Measurements from ENCODE around the gene ACIN1. TPM values are rescaled to one million over a fixed set of nuclear protein-coding genes. Genes with fewer than 3 reads are reported as not detected.

Gene ACIN1
- total and polyA plus RNA-seq, 10 of the 15 experiments (the other 5 are each of a cell fraction or from before 2014, with no cell fraction given): 4.3 to 148 (median 93.4) TPM

GRCh38 chr14:23109769-23110168 is 14.8 kb upstream of the ACIN1 start:
- no peak overlapping the region for H3K4me2 ChIP-seq (ENCODE audit: control insufficient read depth, insufficient read depth)
- no peak for DNase-seq (ENCODE audit: low read depth, low spot score)
- ATAC-seq: no peak
- H3K27ac ChIP-seq (ENCODE audit: control insufficient read depth, insufficient read depth): no peak overlapping the region
- in situ Hi-C loops (cut with MboI): no loop called here
- 42% methylated on average over 1 of the region's 1 CpG for WGBS (ENCODE audit: insufficient coverage, insufficient replicate concordance, low lambda C conversion rate, missing lambda C conversion rate)
- no peaks in the 10 kb centered on the region for H3K79me2 ChIP-seq (ENCODE audit: control insufficient read depth, insufficient read depth, low read length)
- H3K9ac ChIP-seq (ENCODE audit: control insufficient read depth, insufficient read depth, low read length): no peak overlapping the region
- H4K20me1 ChIP-seq (ENCODE audit: control insufficient read depth, insufficient read depth): no peaks in the 10 kb centered on the region; the same call in 1 of the 2 replicates
- ChIA-PET RAD21 (ENCODE audit: unreplicated experiment) (interaction anchor here (1.4 kb wide), 1 partner anchor 41 kb away, joined by 7 read pairs; no protein-coding TSS in a partner anchor), CTCF (interaction anchor here (0.9 to 5.4 kb wide), 5 partner anchors 10 to 41 kb away, joined by 3 to 45 read pairs (median 7); partner anchors contain the start of gene CEBPE), SMC1A (ENCODE audit: uncharacterized antibody, unreplicated experiment) (interaction anchor here (0.7 to 1.1 kb wide), 2 partner anchors 32 to 41 kb away, joined by 3 read pairs; no protein-coding TSS in a partner anchor), POLR2A (no interaction called here)
- no peak for FAIRE-seq
- no peaks in the 10 kb centered on the region for H3K9me3 ChIP-seq (replicated peaks; ENCODE audit: control insufficient read depth, insufficient read depth, low read length)
- no peaks in the 10 kb centered on the region for H3K4me1 ChIP-seq (ENCODE audit: control insufficient read depth, insufficient read depth, low read length)
- H3K36me3 ChIP-seq (ENCODE audit: control insufficient read depth in 2 of 2, insufficient read depth in 2 of 2, low read length in 1 of 2): no peaks in the 10 kb centered on the region
- no peak overlapping the region for H2AFZ ChIP-seq (ENCODE audit: control insufficient read depth, low read depth, low read length)
- no peak overlapping the region for H3K4me3 ChIP-seq
- H3K27me3 ChIP-seq (replicated peaks in 1 of 2; ENCODE audit: control insufficient read depth in 2 of 2, insufficient read depth in 2 of 2, low read length in 1 of 2): peaks cover 0 to 7% of the 10 kb centered on the region in 2 experiments; a peak in 3 of 4 replicates
- intact Hi-C loops (cut with micrococcal nuclease; ENCODE audit: unreplicated experiment): no loop called here
- no TSS peak for BruUV-seq (replicated peaks)
- TF ChIP-seq SMARCA5 (IDR thresholded peaks at IDR 0.05) (no peak), DPF2 (IDR thresholded peaks at IDR 0.05) (no peak), CREB1 (IDR thresholded peaks at IDR 0.05; ENCODE audit: low read depth) (no peak), E2F8 (IDR thresholded peaks at IDR 0.05; ENCODE audit: low read depth, partially characterized antibody) (no peak), ZBED1 (IDR thresholded peaks at IDR 0.05; ENCODE audit: borderline replicate concordance) (no peak), ATF2 (IDR thresholded peaks at IDR 0.05; ENCODE audit: low read length) (no peak), TARDBP (IDR thresholded peaks at IDR 0.05; ENCODE audit: borderline replicate concordance) (no peak), SREBF2 (IDR thresholded peaks at IDR 0.05; ENCODE audit: low read length) (no peak), CBX3 (IDR thresholded peaks at IDR 0.05; ENCODE audit: borderline replicate concordance, low read depth) (no peak), SUPT20H (IDR thresholded peaks at IDR 0.05; ENCODE audit: borderline replicate concordance, control insufficient read depth, low read depth, low read length) (no peak), ZSCAN29 (IDR thresholded peaks at IDR 0.05) (no peak), HDAC6 (IDR thresholded peaks at IDR 0.05; ENCODE audit: unreplicated experiment) (no peak)
- TF ChIP-seq, protein P1, sequence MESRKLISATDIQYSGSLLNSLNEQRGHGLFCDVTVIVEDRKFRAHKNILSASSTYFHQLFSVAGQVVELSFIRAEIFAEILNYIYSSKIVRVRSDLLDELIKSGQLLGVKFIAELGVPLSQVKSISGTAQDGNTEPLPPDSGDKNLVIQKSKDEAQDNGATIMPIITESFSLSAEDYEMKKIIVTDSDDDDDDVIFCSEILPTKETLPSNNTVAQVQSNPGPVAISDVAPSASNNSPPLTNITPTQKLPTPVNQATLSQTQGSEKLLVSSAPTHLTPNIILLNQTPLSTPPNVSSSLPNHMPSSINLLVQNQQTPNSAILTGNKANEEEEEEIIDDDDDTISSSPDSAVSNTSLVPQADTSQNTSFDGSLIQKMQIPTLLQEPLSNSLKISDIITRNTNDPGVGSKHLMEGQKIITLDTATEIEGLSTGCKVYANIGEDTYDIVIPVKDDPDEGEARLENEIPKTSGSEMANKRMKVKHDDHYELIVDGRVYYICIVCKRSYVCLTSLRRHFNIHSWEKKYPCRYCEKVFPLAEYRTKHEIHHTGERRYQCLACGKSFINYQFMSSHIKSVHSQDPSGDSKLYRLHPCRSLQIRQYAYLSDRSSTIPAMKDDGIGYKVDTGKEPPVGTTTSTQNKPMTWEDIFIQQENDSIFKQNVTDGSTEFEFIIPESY (IDR thresholded peaks at IDR 0.05): no peak
- TF ChIP-seq, protein P2, sequence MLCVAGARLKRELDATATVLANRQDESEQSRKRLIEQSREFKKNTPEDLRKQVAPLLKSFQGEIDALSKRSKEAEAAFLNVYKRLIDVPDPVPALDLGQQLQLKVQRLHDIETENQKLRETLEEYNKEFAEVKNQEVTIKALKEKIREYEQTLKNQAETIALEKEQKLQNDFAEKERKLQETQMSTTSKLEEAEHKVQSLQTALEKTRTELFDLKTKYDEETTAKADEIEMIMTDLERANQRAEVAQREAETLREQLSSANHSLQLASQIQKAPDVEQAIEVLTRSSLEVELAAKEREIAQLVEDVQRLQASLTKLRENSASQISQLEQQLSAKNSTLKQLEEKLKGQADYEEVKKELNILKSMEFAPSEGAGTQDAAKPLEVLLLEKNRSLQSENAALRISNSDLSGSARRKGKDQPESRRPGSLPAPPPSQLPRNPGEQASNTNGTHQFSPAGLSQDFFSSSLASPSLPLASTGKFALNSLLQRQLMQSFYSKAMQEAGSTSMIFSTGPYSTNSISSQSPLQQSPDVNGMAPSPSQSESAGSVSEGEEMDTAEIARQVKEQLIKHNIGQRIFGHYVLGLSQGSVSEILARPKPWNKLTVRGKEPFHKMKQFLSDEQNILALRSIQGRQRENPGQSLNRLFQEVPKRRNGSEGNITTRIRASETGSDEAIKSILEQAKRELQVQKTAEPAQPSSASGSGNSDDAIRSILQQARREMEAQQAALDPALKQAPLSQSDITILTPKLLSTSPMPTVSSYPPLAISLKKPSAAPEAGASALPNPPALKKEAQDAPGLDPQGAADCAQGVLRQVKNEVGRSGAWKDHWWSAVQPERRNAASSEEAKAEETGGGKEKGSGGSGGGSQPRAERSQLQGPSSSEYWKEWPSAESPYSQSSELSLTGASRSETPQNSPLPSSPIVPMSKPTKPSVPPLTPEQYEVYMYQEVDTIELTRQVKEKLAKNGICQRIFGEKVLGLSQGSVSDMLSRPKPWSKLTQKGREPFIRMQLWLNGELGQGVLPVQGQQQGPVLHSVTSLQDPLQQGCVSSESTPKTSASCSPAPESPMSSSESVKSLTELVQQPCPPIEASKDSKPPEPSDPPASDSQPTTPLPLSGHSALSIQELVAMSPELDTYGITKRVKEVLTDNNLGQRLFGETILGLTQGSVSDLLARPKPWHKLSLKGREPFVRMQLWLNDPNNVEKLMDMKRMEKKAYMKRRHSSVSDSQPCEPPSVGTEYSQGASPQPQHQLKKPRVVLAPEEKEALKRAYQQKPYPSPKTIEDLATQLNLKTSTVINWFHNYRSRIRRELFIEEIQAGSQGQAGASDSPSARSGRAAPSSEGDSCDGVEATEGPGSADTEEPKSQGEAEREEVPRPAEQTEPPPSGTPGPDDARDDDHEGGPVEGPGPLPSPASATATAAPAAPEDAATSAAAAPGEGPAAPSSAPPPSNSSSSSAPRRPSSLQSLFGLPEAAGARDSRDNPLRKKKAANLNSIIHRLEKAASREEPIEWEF (IDR thresholded peaks at IDR 0.05; ENCODE audit: insufficient replicate concordance, low read depth, low read length): no peak

Measured in GM12878 (cell line).